WTC11 (cell line): Measurements from ENCODE around the gene CYP11A1.

Source experiments
- SP1 ChIP-seq: sonication (generic); formaldehyde crosslinking; conservative IDR thresholded peaks from 2 replicates; pipeline ENCODE4 v1.8.1; 2022; ENCODE audit warnings: missing genetic modification reagents
- TF ChIP-seq, protein P1 (sequence below): fragments of 200-600 bp; IDR thresholded peaks from 2 replicates; pipeline ENCODE4 v1.8.0; 2022; ENCODE audit warnings: antibody characterized with exemption
- TF ChIP-seq, protein P2 (sequence below): fragments of 250-450 bp; sonication (Bioruptor Pico); IDR thresholded peaks from 2 replicates; pipeline ENCODE4 v1.9.0; 2021; ENCODE audit warnings: mild to moderate bottlenecking
- TF ChIP-seq, protein P3 (sequence below): sonication (generic); formaldehyde crosslinking; IDR thresholded peaks from 2 replicates; pipeline ENCODE4 v1.8.1; 2022; ENCODE audit warnings: mild to moderate bottlenecking, moderate library complexity, missing genetic modification reagents

GRCh38 chr15:74368121-74368520, 675 bp upstream of the CYP11A1 start:
- TF ChIP-seq, protein P1, sequence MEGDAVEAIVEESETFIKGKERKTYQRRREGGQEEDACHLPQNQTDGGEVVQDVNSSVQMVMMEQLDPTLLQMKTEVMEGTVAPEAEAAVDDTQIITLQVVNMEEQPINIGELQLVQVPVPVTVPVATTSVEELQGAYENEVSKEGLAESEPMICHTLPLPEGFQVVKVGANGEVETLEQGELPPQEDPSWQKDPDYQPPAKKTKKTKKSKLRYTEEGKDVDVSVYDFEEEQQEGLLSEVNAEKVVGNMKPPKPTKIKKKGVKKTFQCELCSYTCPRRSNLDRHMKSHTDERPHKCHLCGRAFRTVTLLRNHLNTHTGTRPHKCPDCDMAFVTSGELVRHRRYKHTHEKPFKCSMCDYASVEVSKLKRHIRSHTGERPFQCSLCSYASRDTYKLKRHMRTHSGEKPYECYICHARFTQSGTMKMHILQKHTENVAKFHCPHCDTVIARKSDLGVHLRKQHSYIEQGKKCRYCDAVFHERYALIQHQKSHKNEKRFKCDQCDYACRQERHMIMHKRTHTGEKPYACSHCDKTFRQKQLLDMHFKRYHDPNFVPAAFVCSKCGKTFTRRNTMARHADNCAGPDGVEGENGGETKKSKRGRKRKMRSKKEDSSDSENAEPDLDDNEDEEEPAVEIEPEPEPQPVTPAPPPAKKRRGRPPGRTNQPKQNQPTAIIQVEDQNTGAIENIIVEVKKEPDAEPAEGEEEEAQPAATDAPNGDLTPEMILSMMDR, result no peak
- TF ChIP-seq, protein P2, sequence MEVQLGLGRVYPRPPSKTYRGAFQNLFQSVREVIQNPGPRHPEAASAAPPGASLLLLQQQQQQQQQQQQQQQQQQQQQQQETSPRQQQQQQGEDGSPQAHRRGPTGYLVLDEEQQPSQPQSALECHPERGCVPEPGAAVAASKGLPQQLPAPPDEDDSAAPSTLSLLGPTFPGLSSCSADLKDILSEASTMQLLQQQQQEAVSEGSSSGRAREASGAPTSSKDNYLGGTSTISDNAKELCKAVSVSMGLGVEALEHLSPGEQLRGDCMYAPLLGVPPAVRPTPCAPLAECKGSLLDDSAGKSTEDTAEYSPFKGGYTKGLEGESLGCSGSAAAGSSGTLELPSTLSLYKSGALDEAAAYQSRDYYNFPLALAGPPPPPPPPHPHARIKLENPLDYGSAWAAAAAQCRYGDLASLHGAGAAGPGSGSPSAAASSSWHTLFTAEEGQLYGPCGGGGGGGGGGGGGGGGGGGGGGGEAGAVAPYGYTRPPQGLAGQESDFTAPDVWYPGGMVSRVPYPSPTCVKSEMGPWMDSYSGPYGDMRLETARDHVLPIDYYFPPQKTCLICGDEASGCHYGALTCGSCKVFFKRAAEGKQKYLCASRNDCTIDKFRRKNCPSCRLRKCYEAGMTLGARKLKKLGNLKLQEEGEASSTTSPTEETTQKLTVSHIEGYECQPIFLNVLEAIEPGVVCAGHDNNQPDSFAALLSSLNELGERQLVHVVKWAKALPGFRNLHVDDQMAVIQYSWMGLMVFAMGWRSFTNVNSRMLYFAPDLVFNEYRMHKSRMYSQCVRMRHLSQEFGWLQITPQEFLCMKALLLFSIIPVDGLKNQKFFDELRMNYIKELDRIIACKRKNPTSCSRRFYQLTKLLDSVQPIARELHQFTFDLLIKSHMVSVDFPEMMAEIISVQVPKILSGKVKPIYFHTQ (CRISPR knock-in tag), result no peak
- TF ChIP-seq SP1, result no peak
- TF ChIP-seq, protein P3, sequence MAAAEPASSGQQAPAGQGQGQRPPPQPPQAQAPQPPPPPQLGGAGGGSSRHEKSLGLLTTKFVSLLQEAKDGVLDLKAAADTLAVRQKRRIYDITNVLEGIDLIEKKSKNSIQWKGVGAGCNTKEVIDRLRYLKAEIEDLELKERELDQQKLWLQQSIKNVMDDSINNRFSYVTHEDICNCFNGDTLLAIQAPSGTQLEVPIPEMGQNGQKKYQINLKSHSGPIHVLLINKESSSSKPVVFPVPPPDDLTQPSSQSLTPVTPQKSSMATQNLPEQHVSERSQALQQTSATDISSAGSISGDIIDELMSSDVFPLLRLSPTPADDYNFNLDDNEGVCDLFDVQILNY (CRISPR knock-in tag), result no peak
